ENCODE measurements around the gene TMEM108. TPM values are rescaled to one million over a fixed set of nuclear protein-coding genes. Genes with fewer than 3 reads are reported as not detected.

Gene TMEM108
- total RNA-seq, 3 donors from 2014 or later, result not detected

- DNase-seq (no peak), ATAC-seq (no peak)
- H3K4me1 Mint-ChIP-seq (ENCODE audit: low read depth), result no peaks in the 10 kb centered on the region
- H3K27me3 Mint-ChIP-seq (ENCODE audit: low read depth), result peaks cover 3% of the 10 kb centered on the region
- no peak overlapping the region for H3K4me3 Mint-ChIP-seq
- H3K9me3 Mint-ChIP-seq, result peaks cover 8% of the 10 kb centered on the region
- no peaks in the 10 kb centered on the region for H3K36me3 Mint-ChIP-seq (ENCODE audit: insufficient read depth)
Measured at GRCh38 chr3:133227813-133228212, 189.6 kb downstream of the TMEM108 start.

- ATAC-seq, result no peak
- no peak overlapping the region for H3K4me3 Mint-ChIP-seq
- no peaks in the 10 kb centered on the region for H3K4me1 Mint-ChIP-seq (ENCODE audit: low read depth)
- no peaks in the 10 kb centered on the region for H3K36me3 Mint-ChIP-seq (ENCODE audit: insufficient read depth)
- H3K27me3 Mint-ChIP-seq (ENCODE audit: low read depth), result no peaks in the 10 kb centered on the region
- DNase-seq, result no peak
- H3K9me3 Mint-ChIP-seq, result no peaks in the 10 kb centered on the region
Measured at GRCh38 chr3:133230195-133230594, 192.0 kb downstream of the TMEM108 start.

- H3K27me3 Mint-ChIP-seq (ENCODE audit: low read depth), result no peaks in the 10 kb centered on the region
- H3K4me1 Mint-ChIP-seq (ENCODE audit: low read depth), result no peaks in the 10 kb centered on the region
- H3K36me3 Mint-ChIP-seq (ENCODE audit: insufficient read depth), result no peaks in the 10 kb centered on the region
- ATAC-seq, result no peak
- no peaks in the 10 kb centered on the region for H3K9me3 Mint-ChIP-seq
- no peak overlapping the region for H3K4me3 Mint-ChIP-seq
- no peak for DNase-seq
Measured at GRCh38 chr3:133236901-133237300, 198.7 kb downstream of the TMEM108 start.

GRCh38 chr3:133237380-133237779 lies 199.2 kb downstream of the TMEM108 start:
- no peaks in the 10 kb centered on the region for H3K36me3 Mint-ChIP-seq (ENCODE audit: insufficient read depth)
- H3K4me1 Mint-ChIP-seq (ENCODE audit: low read depth), result no peaks in the 10 kb centered on the region

GRCh38 chr3:133238015-133238414 lies 199.8 kb downstream of the TMEM108 start:
- no peak for ATAC-seq
- no peaks in the 10 kb centered on the region for H3K36me3 Mint-ChIP-seq (ENCODE audit: insufficient read depth)
- H3K27me3 Mint-ChIP-seq (ENCODE audit: low read depth), result peaks cover 7% of the 10 kb centered on the region

More at GRCh38 chr3:133237380-133237779, 199.2 kb downstream of the TMEM108 start:
- DNase-seq (no peak), ATAC-seq (no peak)
- H3K27me3 Mint-ChIP-seq (ENCODE audit: low read depth), result peaks cover 2% of the 10 kb centered on the region
- no peak overlapping the region for H3K4me3 Mint-ChIP-seq
- H3K9me3 Mint-ChIP-seq, result no peaks in the 10 kb centered on the region

GRCh38 chr3:133246119-133246518 lies 207.9 kb downstream of the TMEM108 start:
- no peak for DNase-seq
- Mint-ChIP-seq H3K36me3 (ENCODE audit: insufficient read depth) (no peaks in the 10 kb centered on the region), H3K9me3 (no peaks in the 10 kb centered on the region), H3K4me1 (ENCODE audit: low read depth) (no peaks in the 10 kb centered on the region), H3K27me3 (ENCODE audit: low read depth) (peaks cover 15% of the 10 kb centered on the region), H3K4me3 (no peak overlapping the region)
- ATAC-seq, result no peak

More at GRCh38 chr3:133238015-133238414, 199.8 kb downstream of the TMEM108 start:
- no peak for DNase-seq
- no peaks in the 10 kb centered on the region for H3K4me1 Mint-ChIP-seq (ENCODE audit: low read depth)
- no peak overlapping the region for H3K4me3 Mint-ChIP-seq
- no peaks in the 10 kb centered on the region for H3K9me3 Mint-ChIP-seq

- ATAC-seq (no peak), DNase-seq (no peak)
- H3K36me3 Mint-ChIP-seq (ENCODE audit: insufficient read depth), result no peaks in the 10 kb centered on the region
- no peaks in the 10 kb centered on the region for H3K9me3 Mint-ChIP-seq
- no peak overlapping the region for H3K4me3 Mint-ChIP-seq
- no peaks in the 10 kb centered on the region for H3K4me1 Mint-ChIP-seq (ENCODE audit: low read depth)
- peaks cover 15% of the 10 kb centered on the region for H3K27me3 Mint-ChIP-seq (ENCODE audit: low read depth)
Measured at GRCh38 chr3:133246773-133247172, 208.6 kb downstream of the TMEM108 start.

- Mint-ChIP-seq H3K4me1 (ENCODE audit: low read depth) (no peaks in the 10 kb centered on the region), H3K36me3 (ENCODE audit: insufficient read depth) (no peaks in the 10 kb centered on the region), H3K27me3 (ENCODE audit: low read depth) (peaks cover 7% of the 10 kb centered on the region), H3K4me3 (no peak overlapping the region), H3K9me3 (no peaks in the 10 kb centered on the region)
- DNase-seq (no peak), ATAC-seq (no peak)
Measured at GRCh38 chr3:133248389-133248788, 210.2 kb downstream of the TMEM108 start.

- H3K4me1 Mint-ChIP-seq (ENCODE audit: low read depth), result no peaks in the 10 kb centered on the region
- no peak for DNase-seq
Measured at GRCh38 chr3:133249490-133249889, 211.3 kb downstream of the TMEM108 start.

GRCh38 chr3:133254151-133254550 lies 216.0 kb downstream of the TMEM108 start:
- Mint-ChIP-seq H3K36me3 (ENCODE audit: insufficient read depth) (no peaks in the 10 kb centered on the region), H3K27me3 (ENCODE audit: low read depth) (peaks cover 5% of the 10 kb centered on the region), H3K4me3 (no peak overlapping the region), H3K9me3 (no peaks in the 10 kb centered on the region), H3K4me1 (ENCODE audit: low read depth) (no peaks in the 10 kb centered on the region)
- ATAC-seq (no peak), DNase-seq (no peak)

More at GRCh38 chr3:133249490-133249889, 211.3 kb downstream of the TMEM108 start:
- Mint-ChIP-seq H3K27me3 (ENCODE audit: low read depth) (peaks cover 7% of the 10 kb centered on the region), H3K4me3 (no peak overlapping the region), H3K36me3 (ENCODE audit: insufficient read depth) (no peaks in the 10 kb centered on the region), H3K9me3 (no peaks in the 10 kb centered on the region)
- no peak for ATAC-seq

GRCh38 chr3:133254716-133255115 lies 216.5 kb downstream of the TMEM108 start:
- no peak for ATAC-seq
- H3K27me3 Mint-ChIP-seq (ENCODE audit: low read depth), result peaks cover 5% of the 10 kb centered on the region
- DNase-seq, result no peak

GRCh38 chr3:133256787-133257483 lies 218.7 kb downstream of the TMEM108 start:
- no peak overlapping the region for H3K4me3 Mint-ChIP-seq
- H3K4me1 Mint-ChIP-seq (ENCODE audit: low read depth), result no peaks in the 10 kb centered on the region
- ATAC-seq, result peak; percentile 30 to 35
- H3K27me3 Mint-ChIP-seq (ENCODE audit: low read depth), result peaks cover 3% of the 10 kb centered on the region
- no peak for DNase-seq
- H3K36me3 Mint-ChIP-seq (ENCODE audit: insufficient read depth), result no peaks in the 10 kb centered on the region
- no peaks in the 10 kb centered on the region for H3K9me3 Mint-ChIP-seq

More at GRCh38 chr3:133254716-133255115, 216.5 kb downstream of the TMEM108 start:
- no peaks in the 10 kb centered on the region for H3K9me3 Mint-ChIP-seq
- no peak overlapping the region for H3K4me3 Mint-ChIP-seq
- H3K4me1 Mint-ChIP-seq (ENCODE audit: low read depth), result no peaks in the 10 kb centered on the region
- no peaks in the 10 kb centered on the region for H3K36me3 Mint-ChIP-seq (ENCODE audit: insufficient read depth)

- Mint-ChIP-seq H3K4me3 (no peak overlapping the region), H3K36me3 (ENCODE audit: insufficient read depth) (no peaks in the 10 kb centered on the region), H3K4me1 (ENCODE audit: low read depth) (no peaks in the 10 kb centered on the region), H3K9me3 (no peaks in the 10 kb centered on the region), H3K27me3 (ENCODE audit: low read depth) (peaks cover 4% of the 10 kb centered on the region)
- ATAC-seq, result no peak
- no peak for DNase-seq
Measured at GRCh38 chr3:133258358-133258757, 220.2 kb downstream of the TMEM108 start.

GRCh38 chr3:133259767-133260166 lies 221.6 kb downstream of the TMEM108 start:
- H3K4me1 Mint-ChIP-seq (ENCODE audit: low read depth), result no peaks in the 10 kb centered on the region
- peaks cover 6% of the 10 kb centered on the region for H3K27me3 Mint-ChIP-seq (ENCODE audit: low read depth)
- ATAC-seq, result no peak
- no peaks in the 10 kb centered on the region for H3K36me3 Mint-ChIP-seq (ENCODE audit: insufficient read depth)
- no peaks in the 10 kb centered on the region for H3K9me3 Mint-ChIP-seq
- DNase-seq, result no peak
- H3K4me3 Mint-ChIP-seq, result no peak overlapping the region

GRCh38 chr3:133262333-133262732 lies 224.1 kb downstream of the TMEM108 start:
- no peaks in the 10 kb centered on the region for H3K9me3 Mint-ChIP-seq
- DNase-seq (no peak), ATAC-seq (no peak)
- no peaks in the 10 kb centered on the region for H3K36me3 Mint-ChIP-seq (ENCODE audit: insufficient read depth)
- peaks cover 3% of the 10 kb centered on the region for H3K27me3 Mint-ChIP-seq (ENCODE audit: low read depth)
- H3K4me3 Mint-ChIP-seq, result no peak overlapping the region
- no peaks in the 10 kb centered on the region for H3K4me1 Mint-ChIP-seq (ENCODE audit: low read depth)
